Lung microvascular endothelial cell (primary cell): ENCODE data around the gene KLHDC10. TPM values are rescaled to one million over a fixed set of nuclear protein-coding genes. Genes with fewer than 3 reads are reported as not detected.
"Not testable (repeated sequence)": the region's sequence is repeated elsewhere in the genome, so short reads cannot be mapped to it uniquely, and the experiment has no call there.

Experiments
- DNase-seq, 2 donors: peaks; one replicate each; pipeline versions ENCODE4 v3.0.0 to v3.0.0-alpha.2; 2010; ENCODE audit warnings: low read depth in 2 of 2
- total RNA-seq: library from RNA; depleted of rRNA; stranded (reverse); fragments of >200 nt; gene quantifications from 2 replicates; pipeline ENCODE4 v1.2.1, GENCODE V29; 2014

The KLHDC10 gene
- total RNA-seq, 1 donor from 2014 or later: 23.2 TPM

- DNase-seq: no peak
These were observed 69.0 kb downstream of the KLHDC10 start for GRCh38 chr7:130139193-130139960.

DNA sequence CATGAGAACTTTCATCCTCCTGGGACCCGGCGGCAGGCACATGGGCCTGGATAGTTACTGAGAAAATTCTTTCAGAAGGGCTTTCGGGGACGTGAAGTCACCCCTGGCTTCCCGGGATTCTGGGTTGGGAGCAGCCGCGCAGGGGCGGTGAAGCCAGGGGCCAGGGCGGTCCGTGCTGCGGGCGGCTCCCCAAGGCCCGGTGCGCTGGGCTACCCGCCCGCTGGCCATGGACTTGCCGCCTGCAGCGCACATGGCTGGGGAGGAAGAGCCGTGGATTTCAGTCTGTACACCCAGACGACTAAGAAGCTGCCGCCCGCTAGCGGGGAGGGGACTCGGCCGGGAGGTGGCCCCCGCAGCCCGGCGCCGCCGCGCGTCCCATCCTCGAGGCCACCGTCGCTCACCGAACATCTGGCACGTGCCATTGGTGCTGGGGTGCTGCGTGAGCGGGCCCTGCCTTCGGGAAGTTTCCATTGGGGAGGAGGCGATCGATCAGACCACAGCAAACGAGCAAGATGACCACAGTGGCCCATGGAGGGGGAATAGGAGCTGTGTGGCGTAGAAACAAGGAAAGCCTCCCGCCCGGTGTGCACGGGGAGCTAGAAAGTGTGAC, 70.3 kb downstream of the KLHDC10 start:
- DNase-seq: no peak

DNA sequence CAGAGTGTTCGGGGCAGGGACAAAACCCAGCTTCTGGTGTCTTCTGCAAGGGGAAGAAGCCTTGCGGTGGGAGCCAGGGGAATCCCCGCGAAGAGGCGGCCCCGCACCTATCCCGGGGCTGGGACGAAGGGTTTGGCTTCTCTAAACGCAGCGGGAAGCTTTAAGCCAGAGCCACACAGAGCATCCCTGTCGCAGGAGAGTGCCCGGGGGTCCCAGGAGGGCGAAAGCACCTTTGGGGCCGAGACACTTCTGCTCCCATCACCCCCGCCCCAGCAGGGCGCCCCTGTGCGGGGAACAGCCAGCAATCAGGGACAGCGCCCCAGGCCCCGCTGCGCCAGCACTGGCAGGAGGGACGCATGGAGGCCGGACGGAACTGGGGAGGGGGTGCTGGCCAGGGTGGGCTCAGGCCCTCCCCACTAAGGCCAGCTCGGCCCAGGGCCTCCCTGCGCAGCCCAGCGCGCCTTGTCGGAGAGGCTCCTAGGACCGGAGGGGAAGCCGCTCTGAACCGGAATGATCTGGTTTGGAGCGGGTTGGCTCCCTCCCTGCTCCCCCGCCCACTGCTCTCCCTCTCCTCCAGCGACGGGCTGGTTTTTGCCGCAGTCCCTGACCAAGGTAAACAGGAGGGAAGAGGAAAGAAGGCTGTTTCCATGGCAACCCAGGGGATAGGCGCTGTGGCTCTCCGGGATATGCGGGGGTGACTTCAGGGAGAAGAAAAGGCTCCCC, 71.0 kb downstream of the KLHDC10 start:
- DNase-seq: peak; percentile 34 to 75

- DNase-seq: no peak
These were observed 71.7 kb downstream of the KLHDC10 start for GRCh38 chr7:130141884-130142653.

- DNase-seq: no peak
These were observed 72.5 kb downstream of the KLHDC10 start for GRCh38 chr7:130142654-130143333.

GRCh38 chr7:130143334-130143732, 73.0 kb downstream of the KLHDC10 start:
- no peak for DNase-seq

GRCh38 chr7:130143986-130144311, 73.6 kb downstream of the KLHDC10 start:
- no peak for DNase-seq

GRCh38 chr7:130144312-130145171, 74.2 kb downstream of the KLHDC10 start:
- DNase-seq: peak in 1 of 2 donors; percentile 23

- no peak for DNase-seq
These were observed 75.2 kb downstream of the KLHDC10 start for GRCh38 chr7:130145424-130146100.

- not testable (repeated sequence) for DNase-seq
These were observed 75.8 kb downstream of the KLHDC10 start for GRCh38 chr7:130146142-130146541.

DNA sequence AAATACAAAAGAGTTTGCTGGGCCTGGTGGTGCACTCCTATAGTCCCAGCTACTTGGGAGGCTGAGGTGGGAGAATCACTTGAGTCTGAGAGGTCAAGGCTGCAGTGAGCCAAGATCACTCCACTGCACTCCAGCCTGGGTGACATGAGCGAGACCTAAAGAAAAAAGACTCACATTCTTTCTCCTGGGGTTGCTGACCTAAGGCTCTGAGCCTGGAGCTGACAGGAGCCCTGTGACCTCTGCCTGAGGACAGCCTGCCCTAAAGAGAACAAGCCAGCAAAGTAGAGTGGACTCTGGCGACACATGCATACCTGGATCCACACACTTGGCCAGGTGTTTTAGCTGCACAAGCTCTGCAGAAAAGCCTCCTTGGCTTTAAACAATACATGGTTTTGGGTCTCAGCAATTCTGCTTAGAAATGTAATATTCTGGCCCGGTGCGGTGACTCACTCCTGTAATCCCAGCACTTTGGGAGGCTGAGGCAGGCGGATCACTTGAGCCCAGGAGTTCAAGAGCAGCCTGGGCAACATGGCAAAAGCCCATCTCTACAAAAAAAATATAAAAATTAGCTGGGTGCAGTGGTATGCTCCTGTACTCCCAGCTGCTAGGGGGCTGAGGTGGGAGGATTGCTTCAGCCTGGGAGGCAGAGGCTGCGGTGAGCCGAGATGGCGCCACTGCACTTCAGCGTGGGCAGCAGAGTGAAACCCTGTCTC, 76.5 kb downstream of the KLHDC10 start:
- no peak for DNase-seq

- no peak for DNase-seq
These were observed 77.5 kb downstream of the KLHDC10 start for GRCh38 chr7:130147710-130148325.

DNA sequence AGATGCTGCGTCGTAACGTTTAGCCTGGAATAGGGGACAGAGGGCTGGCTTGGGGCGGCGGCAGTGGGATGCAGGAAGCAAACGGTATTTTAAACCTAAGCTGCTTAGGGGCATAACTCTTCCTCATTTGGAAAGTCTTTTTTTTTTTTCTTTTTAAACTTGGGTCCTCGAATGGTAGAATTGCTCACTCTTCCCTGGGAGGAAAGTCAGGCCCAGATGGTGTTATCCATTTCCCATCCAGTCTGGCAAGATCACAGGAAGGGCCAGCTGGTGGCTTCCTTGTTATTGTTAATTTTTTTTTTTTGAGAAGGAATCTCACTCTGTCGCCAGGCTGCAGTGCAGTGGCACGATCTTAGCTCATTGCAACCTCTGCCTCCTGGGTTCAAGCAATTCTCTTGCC, 78.2 kb downstream of the KLHDC10 start:
- peak in 1 of 2 donors; percentile 69 for DNase-seq

GRCh38 chr7:130149281-130150139, 79.2 kb downstream of the KLHDC10 start:
- no peak for DNase-seq

DNA sequence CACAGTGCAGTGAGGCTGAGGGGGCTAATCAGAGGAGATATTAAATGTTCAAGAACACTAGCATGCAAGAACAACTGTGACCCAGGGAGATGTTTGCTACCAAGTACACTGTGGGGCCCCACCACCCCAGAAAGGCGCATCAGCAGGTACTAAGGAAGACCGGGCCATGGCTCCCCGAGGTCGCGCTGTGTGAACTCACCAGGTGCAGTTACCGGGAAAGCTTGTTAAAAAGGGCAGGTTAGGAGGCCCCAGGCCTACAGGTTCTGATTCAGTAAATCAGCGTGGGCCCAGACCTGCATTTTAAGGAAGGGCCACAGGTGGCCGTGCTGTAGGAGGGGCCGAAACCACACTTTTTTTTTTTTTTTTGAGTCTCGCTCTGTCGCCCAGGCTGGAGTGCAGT, 80.3 kb downstream of the KLHDC10 start:
- DNase-seq: no peak

GRCh38 chr7:130151591-130152492, 81.5 kb downstream of the KLHDC10 start:
- no peak for DNase-seq
